Measurements from ENCODE around the gene GAB2. TPM values are rescaled to one million over a fixed set of nuclear protein-coding genes. Genes with fewer than 3 reads are reported as not detected.
A peak's percentile ranks its signal among the peaks of the same experiment; 100 is the strongest.

Gene GAB2
- total RNA-seq, 4 donors from 2014 or later = 14.0 to 41.3 (median 34.7) TPM

- H3K27me3 ChIP-seq = no peaks in the 10 kb centered on the region
- no peak for TF ChIP-seq CTCF (IDR thresholded peaks at IDR 0.05)
- no peak for TF ChIP-seq POLR2A (IDR thresholded peaks at IDR 0.05)
- H3K4me1 ChIP-seq = no peaks in the 10 kb centered on the region
- no peak for DNase-seq
- H3K27ac ChIP-seq = no peak overlapping the region
- no peaks in the 10 kb centered on the region for H3K36me3 ChIP-seq
- H3K9me3 ChIP-seq = no peaks in the 10 kb centered on the region
- H3K4me3 ChIP-seq = no peak overlapping the region
These were observed 127.9 kb downstream of the GAB2 start for GRCh38 chr11:78289552-78290292.

GRCh38 chr11:78284260-78284659, 133.4 kb downstream of the GAB2 start:
- Histone ChIP-seq H3K27ac (no peak overlapping the region), H3K36me3 (peaks cover 0 to 5% (median 0%) of the 10 kb centered on the region in 3 donors), H3K4me1 (no peaks in the 10 kb centered on the region), H3K9me3 (no peaks in the 10 kb centered on the region), H3K4me3 (no peak overlapping the region), H3K27me3 (no peaks in the 10 kb centered on the region)
- no peak for DNase-seq
- TF ChIP-seq POLR2A (IDR thresholded peaks at IDR 0.05) = no peak
- TF ChIP-seq CTCF (IDR thresholded peaks at IDR 0.05) = no peak

- Histone ChIP-seq H3K27me3 (no peaks in the 10 kb centered on the region), H3K4me3 (no peak overlapping the region), H3K9me3 (no peaks in the 10 kb centered on the region), H3K4me1 (no peaks in the 10 kb centered on the region), H3K27ac (no peak overlapping the region), H3K36me3 (peaks cover 0 to 5% (median 0%) of the 10 kb centered on the region in 3 donors)
- no peak for DNase-seq
- TF ChIP-seq POLR2A (IDR thresholded peaks at IDR 0.05) = no peak
- TF ChIP-seq CTCF (IDR thresholded peaks at IDR 0.05) = no peak
These were observed 134.8 kb downstream of the GAB2 start for GRCh38 chr11:78282821-78283220.

- Histone ChIP-seq H3K27ac (no peak overlapping the region), H3K9me3 (no peaks in the 10 kb centered on the region), H3K4me1 (no peaks in the 10 kb centered on the region), H3K36me3 (peaks cover 0 to 5% (median 0%) of the 10 kb centered on the region in 3 donors), H3K4me3 (no peak overlapping the region), H3K27me3 (no peaks in the 10 kb centered on the region)
- no peak for DNase-seq
- TF ChIP-seq CTCF (IDR thresholded peaks at IDR 0.05) (no peak), POLR2A (IDR thresholded peaks at IDR 0.05) (no peak)
These were observed 136.1 kb downstream of the GAB2 start for GRCh38 chr11:78281511-78281910.

- H3K27ac ChIP-seq = peak overlapping the region in 2 of 4 donors; percentile 33 to 50
- DNase-seq = peak in 2 of 3 donors; percentile 55 to 82
- peaks cover 0 to 5% (median 0%) of the 10 kb centered on the region in 3 donors for H3K36me3 ChIP-seq
- no peak overlapping the region for H3K4me3 ChIP-seq
- H3K9me3 ChIP-seq = peaks cover 0 to 11% (median 0%) of the 10 kb centered on the region in 4 donors
- TF ChIP-seq POLR2A (IDR thresholded peaks at IDR 0.05) (no peak), CTCF (IDR thresholded peaks at IDR 0.05) (no peak)
- no peaks in the 10 kb centered on the region for H3K4me1 ChIP-seq
- H3K27me3 ChIP-seq = no peaks in the 10 kb centered on the region
These were observed 140.2 kb downstream of the GAB2 start for GRCh38 chr11:78277314-78277994.
